HepG2 (cell line): ENCODE data around the gene HRCT1.

Experiments used
- GPBP1L1 ChIP-seq: sonication (generic); formaldehyde crosslinking; IDR thresholded peaks from 2 replicates; pipeline ENCODE4 v1.5.0; 2020; ENCODE audit warnings: mild to moderate bottlenecking, missing genetic modification reagents
- PTBP1 ChIP-seq: fragments of 200-400 bp; formaldehyde crosslinking; IDR thresholded peaks from 2 replicates; pipeline ENCODE4 v1.6.1; 2018; ENCODE audit warnings: low read length, low read depth; ENCODE audit not compliant: poor library complexity, severe bottlenecking
- RAD21 ChIP-seq: fragments of 450-650 bp; formaldehyde crosslinking; IDR thresholded peaks from 2 replicates; pipeline ENCODE4 v1.5.0; 2020; ENCODE audit warnings: mild to moderate bottlenecking
- SALL2 ChIP-seq: sonication (generic); formaldehyde crosslinking; IDR thresholded peaks from 2 replicates; pipeline ENCODE4 v1.8.1; 2023; ENCODE audit warnings: mild to moderate bottlenecking, missing genetic modification reagents, inconsistent platforms
- SRF ChIP-seq: IDR thresholded peaks from 2 replicates; pipeline ENCODE4 v1.6.1; 2011; ENCODE audit warnings: mild to moderate bottlenecking, low read depth, low read length, moderate library complexity
- TFDP1 ChIP-seq: IDR thresholded peaks from 2 replicates; pipeline ENCODE4 v1.6.1; 2016; ENCODE audit warnings: missing compliant biosample characterization, missing genetic modification reagents, borderline replicate concordance
- ZNF326 ChIP-seq: sonication (generic); formaldehyde crosslinking; IDR thresholded peaks from 2 replicates; pipeline ENCODE4 v1.4.0; 2020; ENCODE audit warnings: missing genetic modification reagents, borderline replicate concordance
- ZNF766 ChIP-seq: sonication (generic); formaldehyde crosslinking; IDR thresholded peaks from 2 replicates; pipeline ENCODE4 v1.5.0; 2020; ENCODE audit warnings: missing genetic modification reagents, borderline replicate concordance

DNA sequence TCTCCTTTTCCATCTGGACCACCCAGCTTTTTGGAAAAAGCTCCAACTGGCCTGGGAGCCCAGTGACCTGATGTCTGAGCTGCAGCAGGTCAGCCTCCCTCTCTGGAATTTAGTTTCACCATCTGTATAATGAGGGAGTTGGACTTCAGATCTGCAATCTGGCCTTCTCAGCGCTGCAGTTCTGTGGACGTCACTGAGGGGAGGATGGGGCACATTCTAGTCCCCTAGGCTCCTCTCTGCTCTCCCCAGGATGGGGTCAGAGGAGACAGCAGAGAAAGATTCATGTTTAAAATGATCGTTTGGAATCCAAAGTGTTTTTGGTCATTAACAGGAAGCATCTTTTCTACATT, 46.0 kb upstream of the HRCT1 start:
- TF ChIP-seq GPBP1L1 (CRISPR knock-in tag), result no peak
- TF ChIP-seq SRF, result no peak
- no peak for TF ChIP-seq PTBP1
- no peak for TF ChIP-seq RAD21
- TF ChIP-seq SALL2 (CRISPR knock-in tag), result no peak
- TF ChIP-seq ZNF766 (CRISPR knock-in tag), result no peak
- no peak for TF ChIP-seq TFDP1
- no peak for TF ChIP-seq ZNF326
